ENCODE data around the gene LMLN.

DNA sequence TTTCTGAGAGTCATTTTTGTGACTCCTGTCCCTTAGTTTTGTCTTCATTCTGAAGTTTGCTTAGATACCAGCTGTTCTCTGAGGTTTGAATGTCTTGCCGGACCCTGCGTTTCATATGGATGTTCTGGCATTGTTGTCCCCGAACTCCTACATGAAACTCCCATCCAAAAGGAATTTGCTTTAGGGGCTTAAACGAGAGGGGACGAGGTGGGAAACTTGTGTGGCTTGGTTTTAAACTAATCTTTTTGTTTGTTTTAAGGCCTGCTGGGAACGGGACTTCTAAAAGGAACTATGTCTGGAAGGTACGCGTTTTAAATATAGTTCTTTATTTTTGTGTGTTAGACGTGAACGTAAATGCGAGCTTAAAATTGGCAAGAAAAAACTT is 9.3 kb upstream of the LMLN start:
- TF ChIP-seq, protein P1, sequence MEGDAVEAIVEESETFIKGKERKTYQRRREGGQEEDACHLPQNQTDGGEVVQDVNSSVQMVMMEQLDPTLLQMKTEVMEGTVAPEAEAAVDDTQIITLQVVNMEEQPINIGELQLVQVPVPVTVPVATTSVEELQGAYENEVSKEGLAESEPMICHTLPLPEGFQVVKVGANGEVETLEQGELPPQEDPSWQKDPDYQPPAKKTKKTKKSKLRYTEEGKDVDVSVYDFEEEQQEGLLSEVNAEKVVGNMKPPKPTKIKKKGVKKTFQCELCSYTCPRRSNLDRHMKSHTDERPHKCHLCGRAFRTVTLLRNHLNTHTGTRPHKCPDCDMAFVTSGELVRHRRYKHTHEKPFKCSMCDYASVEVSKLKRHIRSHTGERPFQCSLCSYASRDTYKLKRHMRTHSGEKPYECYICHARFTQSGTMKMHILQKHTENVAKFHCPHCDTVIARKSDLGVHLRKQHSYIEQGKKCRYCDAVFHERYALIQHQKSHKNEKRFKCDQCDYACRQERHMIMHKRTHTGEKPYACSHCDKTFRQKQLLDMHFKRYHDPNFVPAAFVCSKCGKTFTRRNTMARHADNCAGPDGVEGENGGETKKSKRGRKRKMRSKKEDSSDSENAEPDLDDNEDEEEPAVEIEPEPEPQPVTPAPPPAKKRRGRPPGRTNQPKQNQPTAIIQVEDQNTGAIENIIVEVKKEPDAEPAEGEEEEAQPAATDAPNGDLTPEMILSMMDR (conservative IDR thresholded peaks at IDR 0.05; ENCODE audit: low read length) = no peak
- no peak for TF ChIP-seq EZH2phosphoT487 (IDR thresholded peaks at IDR 0.05; ENCODE audit: borderline replicate concordance)
